ENCODE data around the gene NAP1L5.
A peak's percentile ranks its signal among the peaks of the same experiment; 100 is the strongest.

Gene NAP1L5

DNA sequence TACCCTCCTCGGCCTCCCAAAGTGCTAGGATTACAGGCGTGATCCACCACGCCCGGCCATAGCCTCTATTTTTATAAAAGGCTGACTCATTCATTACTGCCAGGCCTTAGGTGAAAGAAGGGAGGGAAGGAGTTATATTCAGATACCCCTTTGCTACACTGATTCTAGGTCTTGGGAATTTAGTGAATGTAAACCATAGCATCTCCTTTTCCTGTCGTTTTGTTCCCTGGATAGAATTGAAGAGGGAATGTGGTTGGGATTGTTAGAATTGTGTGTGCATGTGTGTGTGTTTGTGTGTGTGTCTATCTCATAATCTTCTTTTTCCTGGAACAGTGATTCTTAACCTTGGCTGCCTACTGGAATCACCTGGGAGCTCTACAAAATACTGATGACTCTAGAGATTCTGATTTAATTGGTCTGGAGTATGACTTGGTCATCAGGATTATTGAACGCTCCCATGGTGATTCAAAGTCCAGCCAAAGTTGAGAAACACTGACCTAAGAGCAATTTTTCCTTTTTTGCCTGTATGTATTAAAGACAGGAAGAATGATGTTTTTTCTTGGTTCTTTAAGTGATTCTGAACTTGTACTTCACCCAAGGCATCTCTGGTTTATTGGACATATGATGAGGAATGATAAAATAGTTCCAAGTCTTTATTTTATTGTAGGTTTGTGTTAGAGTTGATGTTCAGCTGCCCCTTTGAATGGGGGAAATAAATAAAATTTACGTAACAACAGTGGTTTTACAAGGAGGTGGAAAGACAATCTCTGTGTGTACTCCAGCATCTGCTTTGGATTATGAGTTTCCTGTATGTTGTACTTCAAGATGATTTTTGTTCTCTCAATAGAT lies 37.0 kb downstream of the NAP1L5 start:
- no peak for DNase-seq (ENCODE audit: low read depth in 2 of 2)

DNA sequence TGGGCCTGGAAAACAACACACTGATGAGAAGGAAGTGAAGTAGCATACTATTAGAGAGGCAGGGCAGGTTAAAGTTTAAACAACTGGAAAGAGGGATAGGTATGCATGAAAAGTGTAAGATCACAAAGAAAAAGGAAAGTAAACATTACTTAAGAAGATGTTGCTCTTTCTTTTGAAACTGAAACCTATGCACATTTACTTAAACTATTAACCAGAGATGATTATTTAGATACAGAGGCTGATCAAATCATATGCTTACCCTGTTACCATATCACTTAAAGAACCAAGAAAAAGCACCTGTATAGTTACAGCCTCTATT lies 37.8 kb downstream of the NAP1L5 start:
- DNase-seq (ENCODE audit: low read depth in 2 of 2), result no peak

GRCh38 chr4:88659055-88659889 lies 38.4 kb downstream of the NAP1L5 start:
- DNase-seq (ENCODE audit: low read depth in 2 of 2), result peak in 1 of 2 donors; percentile 7

DNA sequence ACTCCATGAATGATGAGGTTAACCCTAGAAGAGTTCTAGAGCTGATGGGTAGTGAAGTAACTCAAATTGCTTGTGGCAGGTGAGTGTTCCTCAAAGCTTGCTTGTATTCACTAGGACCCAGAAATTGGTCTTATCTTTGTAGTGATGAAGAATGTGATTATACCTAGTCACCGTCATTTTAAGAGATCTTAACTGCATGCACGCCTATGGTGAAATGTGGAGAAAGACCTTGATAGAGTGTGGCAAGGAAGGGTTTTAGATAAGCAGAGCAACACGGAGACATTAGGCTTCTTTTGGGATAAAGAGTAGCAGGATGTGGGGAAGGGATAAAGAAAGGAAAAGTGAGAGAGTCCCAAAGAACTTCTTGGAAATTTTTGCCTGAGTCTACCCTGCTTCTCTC lies 42.4 kb downstream of the NAP1L5 start:
- no peak for DNase-seq (ENCODE audit: low read depth in 2 of 2)

DNA sequence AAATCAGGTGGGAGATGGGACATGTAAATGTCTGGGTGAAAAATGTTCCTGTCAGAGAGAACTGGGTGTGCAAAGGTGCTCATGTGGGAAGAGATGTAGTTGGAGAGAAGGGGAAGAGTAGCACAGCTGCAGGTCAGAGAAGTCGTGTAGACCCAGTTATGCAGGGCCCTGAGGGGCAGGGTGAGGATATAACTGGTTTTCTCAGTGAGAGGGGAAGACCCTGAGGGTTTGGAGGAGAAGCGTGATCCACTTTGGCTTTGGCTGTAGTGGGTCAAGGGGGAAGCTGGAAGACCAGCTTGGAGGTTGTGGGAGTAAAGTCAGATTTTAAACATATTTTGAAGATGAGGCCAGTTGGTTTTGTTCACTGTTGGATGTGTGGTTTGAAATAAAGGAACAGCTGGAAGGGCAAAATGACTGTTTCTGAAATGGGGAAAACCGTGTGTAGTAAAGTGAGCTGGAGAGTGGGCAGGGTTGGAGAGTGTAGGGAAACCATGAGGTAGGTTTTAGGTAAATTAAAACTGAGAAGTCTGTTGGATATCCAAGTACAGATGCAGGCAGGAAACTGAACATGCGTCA lies 44.2 kb downstream of the NAP1L5 start:
- DNase-seq (ENCODE audit: low read depth in 2 of 2), result no peak

GRCh38 chr4:88649716-88650115 lies 47.9 kb downstream of the NAP1L5 start:
- no peak for DNase-seq (ENCODE audit: low read depth in 2 of 2)

DNA sequence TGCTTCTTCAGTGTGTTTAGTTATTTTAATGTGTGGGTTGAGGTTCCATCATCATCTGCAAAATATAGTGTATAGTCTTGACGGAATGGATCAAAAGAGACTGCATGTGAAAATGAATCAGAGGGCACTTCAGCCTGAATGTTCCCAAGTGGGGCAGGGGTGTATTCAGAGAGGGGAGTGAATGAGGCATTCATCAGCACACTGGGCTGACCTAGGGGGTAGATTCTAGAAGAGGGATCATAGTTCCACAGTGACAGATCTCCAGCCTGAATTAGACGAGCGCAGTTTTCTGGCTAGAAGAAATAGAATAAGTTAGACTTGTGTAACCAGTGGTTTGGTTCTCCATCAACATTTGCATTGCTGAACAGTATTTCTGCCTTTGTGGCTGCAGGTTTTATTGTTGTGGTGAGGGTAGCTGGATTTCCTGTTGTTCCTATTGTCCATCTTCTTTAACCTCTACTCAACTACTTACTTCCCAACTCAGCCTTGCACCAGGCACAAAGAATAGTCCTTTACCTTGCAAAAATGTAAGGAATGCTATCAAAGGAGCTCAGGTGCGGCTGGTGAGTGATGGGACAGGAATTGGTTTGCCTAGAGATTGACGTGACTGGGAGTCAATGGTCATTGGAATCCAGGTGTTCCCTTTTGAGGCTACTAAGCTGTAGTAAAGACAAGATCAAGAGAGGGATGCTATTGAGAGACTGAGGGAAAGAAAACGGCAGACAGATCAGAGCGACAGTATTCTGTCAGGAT lies 50.9 kb downstream of the NAP1L5 start:
- no peak for DNase-seq (ENCODE audit: low read depth in 2 of 2)

DNA sequence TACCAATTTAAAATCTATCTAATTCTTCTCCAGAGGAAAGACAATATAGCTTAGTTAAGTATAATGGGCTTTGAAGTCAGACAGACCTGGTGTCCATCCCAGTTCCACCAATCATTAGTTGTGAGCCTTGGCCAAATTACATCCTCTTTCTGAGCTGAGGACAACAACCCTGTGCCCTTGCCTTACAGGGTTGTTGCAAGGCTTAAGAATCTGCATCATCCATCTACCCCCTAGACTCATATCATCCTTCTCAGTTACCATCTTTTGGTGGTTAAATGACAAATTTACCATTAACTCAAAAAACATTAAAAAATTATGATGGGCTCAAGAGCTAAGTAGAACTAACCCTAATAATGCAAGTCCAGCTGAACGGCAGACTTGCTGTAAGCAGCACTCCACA lies 51.6 kb downstream of the NAP1L5 start:
- DNase-seq (ENCODE audit: low read depth in 2 of 2), result no peak

All from stimulated activated CD4-positive, alpha-beta T cell treated with anti-CD3 and anti-CD28 coated beads, Interleukin-4, amount 100 ng/mL, for 48 hours (primary cell).